ENCODE results near the gene BBLN.

BBLN gene

GRCh38 chr9:128144239-128145181, 15.6 kb upstream of the BBLN start:
- no peak for DNase-seq (ENCODE audit: low read depth, low spot score)

GRCh38 chr9:128145536-128145935, 14.5 kb upstream of the BBLN start:
- peak; percentile 65 for DNase-seq (ENCODE audit: low read depth, low spot score)

DNA sequence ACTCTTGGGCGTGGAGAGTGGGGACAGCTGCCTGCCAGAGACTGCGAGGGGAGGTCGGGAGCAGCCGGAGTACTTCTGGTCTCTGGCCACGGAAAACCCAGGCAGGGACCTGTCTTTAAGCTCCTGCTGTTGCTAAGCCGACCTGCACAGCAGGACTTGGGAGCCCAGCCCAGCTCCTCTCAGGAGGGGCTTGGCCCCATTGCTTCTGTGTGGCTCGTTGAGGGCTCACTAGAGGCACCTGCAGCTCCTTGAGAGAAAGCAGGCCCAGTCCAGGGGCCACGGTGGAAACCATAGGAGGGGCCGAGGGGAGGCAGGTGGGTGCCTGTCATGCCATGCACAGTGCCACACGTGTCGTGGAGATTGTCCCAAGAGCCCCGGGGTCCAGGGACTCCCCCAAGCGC, 14.1 kb upstream of the BBLN start:
- no peak for DNase-seq (ENCODE audit: low read depth, low spot score)

- no peak for DNase-seq (ENCODE audit: low read depth, low spot score)
These were observed 13.4 kb upstream of the BBLN start for GRCh38 chr9:128146591-128147120.

DNA sequence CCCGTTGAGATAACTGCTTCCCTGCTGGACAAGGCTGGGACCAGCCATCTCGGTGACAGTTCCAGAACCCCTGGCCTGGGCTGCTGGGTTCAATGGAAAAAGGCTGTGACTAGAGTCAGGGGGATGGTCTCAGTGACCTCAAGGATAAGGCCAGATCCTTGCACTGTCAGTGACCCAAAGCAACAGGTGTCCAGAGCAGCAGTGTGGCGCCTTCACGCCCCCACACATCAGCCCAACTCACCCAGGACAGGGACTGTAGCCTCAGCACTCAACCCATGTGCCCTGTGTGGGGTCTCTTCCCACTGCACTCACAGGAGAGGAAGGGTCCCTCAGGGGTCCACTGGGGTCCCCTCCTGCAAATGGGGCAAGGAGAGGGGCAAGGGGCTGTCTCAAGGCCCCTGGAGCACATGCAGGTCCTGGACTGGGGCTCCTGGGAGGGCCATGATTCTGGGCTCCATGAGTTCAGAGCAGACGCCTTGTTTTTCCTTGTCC, 11.5 kb upstream of the BBLN start:
- DNase-seq (ENCODE audit: low read depth, low spot score), result no peak

GRCh38 chr9:128149001-128149701, 10.9 kb upstream of the BBLN start, which contains the start of gene LCN2:
TSS of gene LCN2 (plus strand) at chr9:128149453. CDS start at chr9:128149526, 73 bp downstream.
- no peak for DNase-seq (ENCODE audit: low read depth, low spot score)

GRCh38 chr9:128149951-128150593, 10.0 kb upstream of the BBLN start:
- DNase-seq (ENCODE audit: low read depth, low spot score), result no peak

- DNase-seq (ENCODE audit: low read depth, low spot score), result peak; percentile 61
These were observed 9.3 kb upstream of the BBLN start for GRCh38 chr9:128150594-128151308.

DNA sequence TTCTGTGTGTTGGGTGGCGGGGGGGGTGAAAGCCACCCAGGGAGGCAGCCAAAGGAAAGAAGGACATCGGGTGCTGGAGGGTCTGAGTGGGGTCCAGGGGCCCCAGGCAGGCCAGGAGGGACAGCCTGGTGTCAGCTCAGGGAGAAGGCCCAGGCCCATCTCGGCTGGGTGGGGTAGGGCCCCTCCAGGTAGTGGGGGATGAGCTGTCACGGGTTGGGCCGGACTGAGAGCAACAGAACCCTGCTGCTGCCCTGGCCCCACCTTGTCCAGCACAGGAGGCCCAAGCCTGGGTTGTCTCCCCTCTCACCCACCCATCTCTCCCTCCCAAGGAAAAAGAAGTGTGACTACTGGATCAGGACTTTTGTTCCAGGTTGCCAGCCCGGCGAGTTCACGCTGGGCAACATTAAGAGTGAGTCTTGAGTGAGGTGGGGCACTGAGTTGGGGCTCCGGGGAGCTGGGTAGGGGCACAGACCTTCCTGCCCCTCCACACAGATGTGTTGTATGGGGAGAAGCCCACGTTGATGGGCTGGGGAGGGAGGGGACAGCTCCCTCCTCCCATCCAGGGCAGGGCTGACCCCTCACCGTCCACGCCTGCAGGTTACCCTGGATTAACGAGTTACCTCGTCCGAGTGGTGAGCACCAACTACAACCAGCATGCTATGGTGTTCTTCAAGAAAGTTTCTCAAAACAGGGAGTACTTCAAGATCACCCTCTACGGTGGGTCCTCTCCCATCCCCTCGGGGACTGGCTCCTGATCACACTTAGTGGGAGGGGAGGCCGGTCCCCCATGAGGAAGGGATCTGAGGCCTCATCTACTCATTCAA, 8.5 kb upstream of the BBLN start:
- no peak for DNase-seq (ENCODE audit: low read depth, low spot score)

GRCh38 chr9:128152133-128153059, 7.7 kb upstream of the BBLN start:
- DNase-seq (ENCODE audit: low read depth, low spot score), result no peak

DNA sequence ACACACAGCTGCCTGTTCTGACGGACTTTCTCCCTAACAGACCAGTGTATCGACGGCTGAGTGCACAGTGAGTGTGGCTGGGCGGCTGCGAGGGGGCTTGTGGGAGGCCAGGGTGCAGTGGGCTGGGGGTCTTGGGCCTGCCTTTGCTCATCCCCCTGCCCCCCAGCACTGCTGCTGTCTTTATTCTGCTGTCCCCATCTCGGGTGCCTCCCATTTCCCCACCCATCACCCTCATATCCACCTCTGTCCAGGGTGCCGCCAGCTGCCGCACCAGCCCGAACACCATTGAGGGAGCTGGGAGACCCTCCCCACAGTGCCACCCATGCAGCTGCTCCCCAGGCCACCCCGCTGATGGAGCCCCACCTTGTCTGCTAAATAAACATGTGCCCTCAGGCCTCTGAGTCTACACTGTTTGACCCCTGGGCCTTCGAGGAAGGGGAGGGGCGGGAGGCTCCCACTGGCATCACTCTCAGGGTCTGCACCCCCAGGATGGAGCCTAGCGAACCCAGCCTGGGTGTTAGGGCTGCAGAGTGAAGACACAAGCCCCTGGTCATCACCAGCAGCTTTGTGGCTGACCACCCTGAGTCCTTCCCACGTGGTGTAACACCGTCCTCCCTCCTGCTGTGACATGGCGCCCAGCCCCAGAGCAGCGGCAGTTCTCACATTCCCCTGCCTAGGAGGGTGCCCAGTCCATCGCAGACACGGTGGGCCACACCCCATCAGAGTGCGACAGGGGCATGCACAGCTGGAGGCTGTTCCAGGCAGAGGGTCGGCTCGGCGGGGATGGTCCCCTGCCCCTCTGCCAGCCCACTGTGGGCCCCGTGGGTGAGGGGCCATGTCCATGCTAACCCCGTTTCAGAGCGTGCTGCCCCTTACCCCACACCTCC, 6.8 kb upstream of the BBLN start:
- DNase-seq (ENCODE audit: low read depth, low spot score), result no peak

DNA sequence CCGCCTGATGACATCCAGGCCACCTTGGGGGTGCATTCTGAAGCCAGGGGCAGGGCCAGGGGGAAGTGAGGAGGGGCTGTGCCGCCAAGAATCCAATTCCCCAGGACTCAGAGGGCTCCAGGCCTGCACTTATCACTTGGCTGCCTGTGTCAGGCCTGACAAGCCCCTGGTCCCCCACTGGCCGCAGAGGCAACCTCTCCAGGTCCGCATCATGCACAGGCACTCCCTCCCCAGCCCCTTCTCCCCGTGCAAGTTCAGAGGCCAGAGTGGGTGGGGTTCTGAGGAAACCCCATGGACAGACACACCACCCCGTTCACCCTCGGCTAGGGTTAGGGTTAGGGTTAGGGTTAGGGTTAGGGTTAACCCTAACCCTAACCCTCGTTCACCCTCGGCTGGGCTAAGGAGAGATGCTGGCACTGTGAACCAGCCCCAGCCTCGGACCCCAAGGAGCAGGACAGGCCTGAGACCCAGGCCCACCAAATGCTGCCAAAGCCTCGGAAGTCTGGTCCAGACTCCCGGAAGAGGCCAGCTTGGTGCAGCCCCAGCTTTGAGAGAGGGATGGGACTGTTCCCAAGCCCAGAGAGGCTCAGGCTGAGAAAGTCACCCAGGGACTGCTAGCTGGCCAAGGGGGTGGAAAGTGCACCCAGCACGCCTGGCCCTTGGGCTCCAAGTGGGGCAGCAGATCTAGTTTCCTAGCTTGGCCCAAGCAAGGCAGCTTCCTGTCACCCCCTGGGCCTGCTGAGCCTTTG, 5.9 kb upstream of the BBLN start:
- DNase-seq (ENCODE audit: low read depth, low spot score), result no peak

- DNase-seq (ENCODE audit: low read depth, low spot score), result no peak
These were observed 4.1 kb upstream of the BBLN start for GRCh38 chr9:128155736-128156500.

- DNase-seq (ENCODE audit: low read depth, low spot score), result no peak
These were observed 612 bp upstream of the BBLN start for GRCh38 chr9:128159522-128159783.

DNA sequence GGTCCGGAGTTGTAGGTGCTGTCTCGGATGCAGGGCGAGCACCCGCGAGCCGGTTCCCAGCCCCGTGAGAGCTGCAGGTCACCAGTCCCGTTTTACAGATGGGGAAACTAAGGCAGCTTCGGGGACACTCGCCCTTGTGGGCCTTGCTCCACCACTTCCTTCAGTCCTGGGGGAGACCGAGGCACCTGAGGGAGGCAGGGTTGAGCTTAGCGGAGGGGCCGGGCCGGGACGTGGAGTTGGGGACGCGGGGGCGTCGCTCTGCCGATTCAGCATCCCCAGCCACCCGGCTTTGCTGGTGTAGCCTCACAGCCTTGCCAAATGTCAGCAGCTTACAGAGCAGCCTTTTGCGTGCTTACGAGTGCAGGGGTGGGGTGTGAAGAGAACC, 530 bp downstream of the BBLN start:
- no peak for DNase-seq (ENCODE audit: low read depth, low spot score)

DNA sequence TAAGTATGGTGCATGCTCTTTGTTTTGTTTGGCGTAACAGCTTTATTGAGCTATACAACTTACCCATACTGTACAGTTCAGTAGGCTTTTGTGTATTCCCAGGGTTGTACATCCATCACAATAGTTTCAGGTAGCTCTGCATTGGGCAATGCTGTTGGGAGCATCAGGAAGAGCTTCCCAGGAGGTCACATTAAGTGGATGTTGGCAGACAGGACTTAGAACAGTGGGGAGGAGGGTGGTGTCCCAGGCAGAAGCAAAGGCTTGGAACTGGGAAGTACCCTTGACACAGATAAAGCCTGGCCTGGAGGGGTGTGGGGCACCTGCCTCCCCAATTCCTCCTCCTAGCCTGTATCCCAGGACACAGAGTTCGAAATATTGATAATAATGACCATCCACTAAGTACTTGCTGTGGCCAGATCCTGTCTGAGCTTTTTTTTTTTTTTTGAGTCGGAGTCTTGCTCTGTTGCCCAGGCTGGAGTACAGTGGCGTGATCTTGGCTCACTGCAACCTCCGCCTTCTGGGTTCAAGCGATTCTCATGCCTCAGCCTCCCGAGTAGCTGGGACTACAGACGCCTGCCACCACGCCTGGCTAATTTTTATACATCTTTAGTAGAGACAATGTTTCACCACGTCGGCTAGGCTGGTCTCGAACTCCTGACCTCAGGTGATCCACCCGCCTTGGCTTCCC, 1.3 kb downstream of the BBLN start:
- DNase-seq (ENCODE audit: low read depth, low spot score), result no peak
